ENCODE results near the gene EEPD1.

GRCh38 chr7:36297364-36298009, 144.4 kb downstream of the EEPD1 start:
- TF ChIP-seq REST (IDR thresholded peaks at IDR 0.05; ENCODE audit: insufficient read depth in 1 of 2, low read depth in 2 of 2, low read length in 1 of 2) = no peak
- no peak for TF ChIP-seq CTCF (IDR thresholded peaks at IDR 0.05)
- no peak for TF ChIP-seq POLR2AphosphoS5 (IDR thresholded peaks at IDR 0.05; ENCODE audit: low read depth, low read length)
- no peak for TF ChIP-seq SIN3A (IDR thresholded peaks at IDR 0.05; ENCODE audit: borderline replicate concordance, insufficient read depth, low read depth, low read length)
- TF ChIP-seq TCF7L2 (IDR thresholded peaks at IDR 0.05; ENCODE audit: low read depth, low read length) = no peak

Data from Panc1 (cell line).